GM06990 (cell line): ENCODE results near the gene PNPT1.
"Not testable (repeated sequence)": the region's sequence is repeated elsewhere in the genome, so short reads cannot be mapped to it uniquely, and the experiment has no call there.

Experiments
- DNase-seq: peaks from one replicate; pipeline ENCODE4 v3.0.0-alpha.2; 2011; ENCODE audit not compliant: insufficient read length; ENCODE audit errors: extremely low read depth
- H3K27me3 ChIP-seq: replicated peaks from 2 replicates; pipeline ENCODE4 v1.6.0; 2011; ENCODE audit warnings: low read length; ENCODE audit not compliant: control insufficient read depth, insufficient read depth
- H3K36me3 ChIP-seq: 2 replicates; pipeline ENCODE4 v1.5.1; 2011; ENCODE audit warnings: low read length; ENCODE audit not compliant: control insufficient read depth, insufficient read depth
- H3K4me3 ChIP-seq: replicated peaks from 2 replicates; pipeline ENCODE4 v1.5.1; 2011; ENCODE audit warnings: low read depth, mild to moderate bottlenecking, control low read depth, low read length
- CTCF ChIP-seq: IDR thresholded peaks from 2 replicates; pipeline ENCODE4 v1.5.1; 2011; ENCODE audit warnings: low read length, control low read depth, mild to moderate bottlenecking, inconsistent platforms; ENCODE audit not compliant: insufficient read depth, poor library complexity, severe bottlenecking

PNPT1 gene

GRCh38 chr2:55601849-55602248, 91.8 kb downstream of the PNPT1 start:
- no peak for TF ChIP-seq CTCF
- H3K36me3 ChIP-seq, result peaks cover 2% of the 10 kb centered on the region

GRCh38 chr2:55598056-55598795, 95.4 kb downstream of the PNPT1 start:
- Histone ChIP-seq H3K36me3 (peaks cover 3% of the 10 kb centered on the region), H3K4me3 (no peak overlapping the region), H3K27me3 (no peaks in the 10 kb centered on the region)
- TF ChIP-seq CTCF, result no peak
- DNase-seq, result no peak

More at GRCh38 chr2:55601849-55602248, 91.8 kb downstream of the PNPT1 start:
- no peak overlapping the region for H3K4me3 ChIP-seq
- H3K27me3 ChIP-seq, result no peaks in the 10 kb centered on the region
- no peak for DNase-seq

GRCh38 chr2:55596795-55597194, 96.8 kb downstream of the PNPT1 start:
- H3K36me3 ChIP-seq, H3K27me3 ChIP-seq, H3K4me3 ChIP-seq, DNase-seq: not testable (repeated sequence)

- no peak for DNase-seq
- no peak for TF ChIP-seq CTCF
- Histone ChIP-seq H3K4me3 (no peak overlapping the region), H3K36me3 (peaks cover 3% of the 10 kb centered on the region), H3K27me3 (no peaks in the 10 kb centered on the region)
These were observed 98.1 kb downstream of the PNPT1 start for GRCh38 chr2:55595536-55595935.

- no peak for TF ChIP-seq CTCF
- Histone ChIP-seq H3K4me3 (no peak overlapping the region), H3K36me3 (peaks cover 1% of the 10 kb centered on the region)
These were observed 101.5 kb downstream of the PNPT1 start for GRCh38 chr2:55592130-55592529.

GRCh38 chr2:55590810-55591440, 102.7 kb downstream of the PNPT1 start:
- H3K27me3 ChIP-seq, result no peaks in the 10 kb centered on the region
- H3K36me3 ChIP-seq, result no peaks in the 10 kb centered on the region
- no peak overlapping the region for H3K4me3 ChIP-seq
- TF ChIP-seq CTCF, result no peak
- peak; percentile 28 for DNase-seq

More at GRCh38 chr2:55592130-55592529, 101.5 kb downstream of the PNPT1 start:
- no peak for DNase-seq
- H3K27me3 ChIP-seq, result no peaks in the 10 kb centered on the region
